HCT116 (cell line): Measurements from ENCODE around the gene TIMP1.

Experiments used
- CBX3 ChIP-seq: IDR thresholded peaks from 2 replicates; pipeline ENCODE4 v1.6.1; 2012; ENCODE audit warnings: low read depth
- CTCF ChIP-seq, 3 experiments: fragments of 200-600 bp in 1 of 3; sonication (generic) in 1 of 3; IDR thresholded peaks in 2 of 3; conservative IDR thresholded peaks in 1 of 3; 2 replicates each; pipeline ENCODE4 v1.5.1; 2012 to 2017; ENCODE audit warnings: low read depth in 2 of 3, low read length in 2 of 3, antibody characterized with exemption in 1 of 3, borderline replicate concordance in 1 of 3, control low read depth in 1 of 3, mild to moderate bottlenecking in 1 of 3, mixed read lengths in 1 of 3, mixed run types in 1 of 3, moderate library complexity in 1 of 3; ENCODE audit not compliant: insufficient read depth in 1 of 3
- EGR1 ChIP-seq: IDR thresholded peaks from 2 replicates; pipeline ENCODE4 v1.6.1; 2012; ENCODE audit warnings: low read depth
- EZH2 ChIP-seq: fragments of 200-600 bp; sonication (generic); IDR thresholded peaks from 2 replicates; pipeline ENCODE4 v1.6.1; 2017; ENCODE audit warnings: antibody characterized with exemption, mixed run types
- EZH2phosphoT487 ChIP-seq: fragments of 200-600 bp; IDR thresholded peaks from 2 replicates; pipeline ENCODE4 v1.6.1; 2018; ENCODE audit warnings: antibody characterized with exemption, borderline replicate concordance
- FOSL1 ChIP-seq: IDR thresholded peaks from 2 replicates; pipeline ENCODE4 v1.6.1; 2012; ENCODE audit warnings: low read depth
- MAX ChIP-seq: IDR thresholded peaks from 2 replicates; pipeline ENCODE4 v1.6.1; 2012
- POLR2A ChIP-seq: IDR thresholded peaks from 2 replicates; pipeline ENCODE4 v1.7.0; 2011; ENCODE audit warnings: borderline replicate concordance; ENCODE audit not compliant: insufficient read depth, insufficient read length; ENCODE audit errors: extremely low read depth
- SIN3A ChIP-seq: IDR thresholded peaks from 2 replicates; pipeline ENCODE4 v1.6.1; 2012; ENCODE audit warnings: low read depth
- YY1 ChIP-seq: IDR thresholded peaks from 2 replicates; pipeline ENCODE4 v1.6.1; 2011; ENCODE audit warnings: low read length, low read depth, moderate library complexity, mild to moderate bottlenecking; ENCODE audit not compliant: insufficient replicate concordance; ENCODE audit errors: extremely low read depth
- ZFX ChIP-seq: fragments of 450-650 bp; IDR thresholded peaks from 2 replicates; pipeline ENCODE4 v1.6.1; 2017
- ZNF274 ChIP-seq: fragments of 200-500 bp; sonication (Bioruptor generic); IDR thresholded peaks from 2 replicates; pipeline ENCODE4 v1.6.1; 2014; ENCODE audit warnings: mild to moderate bottlenecking, low read depth, low read length, inconsistent platforms
- TF ChIP-seq, protein P1 (sequence below): IDR thresholded peaks from 2 replicates; pipeline ENCODE4 v1.6.1; 2012; ENCODE audit warnings: low read depth
- TF ChIP-seq, protein P2 (sequence below): IDR thresholded peaks from 2 replicates; pipeline ENCODE4 v1.6.1; 2011; ENCODE audit warnings: mild to moderate bottlenecking, low read length, moderate library complexity; ENCODE audit not compliant: insufficient replicate concordance; ENCODE audit errors: extremely low read depth

DNA sequence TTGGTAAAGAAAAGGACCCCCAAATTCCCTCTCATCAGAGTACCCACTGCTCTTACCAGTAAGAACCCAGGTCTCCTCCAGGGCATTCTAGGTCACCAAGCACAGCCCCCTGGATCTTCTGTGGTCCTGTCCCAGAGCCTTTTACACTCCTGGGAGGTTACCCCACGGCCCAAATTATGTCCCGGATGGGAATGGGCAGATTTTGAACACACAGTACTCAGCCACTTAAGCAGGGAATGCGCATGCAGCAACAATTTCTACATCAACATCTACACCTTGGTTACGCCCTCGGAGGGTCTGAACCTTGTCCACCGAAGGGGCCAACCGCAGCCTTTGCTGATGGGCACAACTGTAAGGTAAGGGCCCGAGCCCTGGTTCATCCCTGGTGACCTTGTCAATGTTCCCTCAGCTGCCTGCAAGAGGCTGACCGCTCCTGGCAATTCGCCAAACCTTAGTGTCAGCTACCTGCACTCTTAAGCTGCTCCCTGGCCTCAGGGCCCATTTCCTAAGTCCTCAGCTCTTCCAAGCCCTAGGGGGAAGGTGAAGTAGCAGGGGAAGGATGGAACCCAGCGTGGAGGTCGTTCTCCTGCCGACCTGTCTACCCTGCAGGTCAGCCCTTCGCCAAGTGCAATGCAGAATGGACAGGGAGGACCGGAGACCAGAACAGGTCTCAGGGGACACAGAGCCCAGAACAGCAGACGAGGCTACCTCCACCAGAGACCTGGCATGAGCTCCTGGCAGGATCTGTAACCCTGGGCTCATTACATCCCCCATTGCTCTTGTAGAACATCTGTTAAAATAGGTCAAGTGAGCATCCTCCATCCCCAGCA lies 5.9 kb downstream of the TIMP1 start:
- no peak for TF ChIP-seq CTCF (IDR thresholded peaks at IDR 0.05 in 2 of 3, conservative IDR thresholded peaks at IDR 0.05 in 1 of 3; ENCODE audit: borderline replicate concordance in 1 of 3, insufficient read depth in 1 of 3, low read depth in 2 of 3, low read length in 2 of 3)
- TF ChIP-seq ZFX, result no peak
- no peak for TF ChIP-seq YY1
- TF ChIP-seq EZH2, result no peak
- no peak for TF ChIP-seq EGR1
- TF ChIP-seq, protein P1, sequence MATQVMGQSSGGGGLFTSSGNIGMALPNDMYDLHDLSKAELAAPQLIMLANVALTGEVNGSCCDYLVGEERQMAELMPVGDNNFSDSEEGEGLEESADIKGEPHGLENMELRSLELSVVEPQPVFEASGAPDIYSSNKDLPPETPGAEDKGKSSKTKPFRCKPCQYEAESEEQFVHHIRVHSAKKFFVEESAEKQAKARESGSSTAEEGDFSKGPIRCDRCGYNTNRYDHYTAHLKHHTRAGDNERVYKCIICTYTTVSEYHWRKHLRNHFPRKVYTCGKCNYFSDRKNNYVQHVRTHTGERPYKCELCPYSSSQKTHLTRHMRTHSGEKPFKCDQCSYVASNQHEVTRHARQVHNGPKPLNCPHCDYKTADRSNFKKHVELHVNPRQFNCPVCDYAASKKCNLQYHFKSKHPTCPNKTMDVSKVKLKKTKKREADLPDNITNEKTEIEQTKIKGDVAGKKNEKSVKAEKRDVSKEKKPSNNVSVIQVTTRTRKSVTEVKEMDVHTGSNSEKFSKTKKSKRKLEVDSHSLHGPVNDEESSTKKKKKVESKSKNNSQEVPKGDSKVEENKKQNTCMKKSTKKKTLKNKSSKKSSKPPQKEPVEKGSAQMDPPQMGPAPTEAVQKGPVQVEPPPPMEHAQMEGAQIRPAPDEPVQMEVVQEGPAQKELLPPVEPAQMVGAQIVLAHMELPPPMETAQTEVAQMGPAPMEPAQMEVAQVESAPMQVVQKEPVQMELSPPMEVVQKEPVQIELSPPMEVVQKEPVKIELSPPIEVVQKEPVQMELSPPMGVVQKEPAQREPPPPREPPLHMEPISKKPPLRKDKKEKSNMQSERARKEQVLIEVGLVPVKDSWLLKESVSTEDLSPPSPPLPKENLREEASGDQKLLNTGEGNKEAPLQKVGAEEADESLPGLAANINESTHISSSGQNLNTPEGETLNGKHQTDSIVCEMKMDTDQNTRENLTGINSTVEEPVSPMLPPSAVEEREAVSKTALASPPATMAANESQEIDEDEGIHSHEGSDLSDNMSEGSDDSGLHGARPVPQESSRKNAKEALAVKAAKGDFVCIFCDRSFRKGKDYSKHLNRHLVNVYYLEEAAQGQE, result no peak
- TF ChIP-seq MAX, result no peak
- no peak for TF ChIP-seq POLR2A
- TF ChIP-seq, protein P2, sequence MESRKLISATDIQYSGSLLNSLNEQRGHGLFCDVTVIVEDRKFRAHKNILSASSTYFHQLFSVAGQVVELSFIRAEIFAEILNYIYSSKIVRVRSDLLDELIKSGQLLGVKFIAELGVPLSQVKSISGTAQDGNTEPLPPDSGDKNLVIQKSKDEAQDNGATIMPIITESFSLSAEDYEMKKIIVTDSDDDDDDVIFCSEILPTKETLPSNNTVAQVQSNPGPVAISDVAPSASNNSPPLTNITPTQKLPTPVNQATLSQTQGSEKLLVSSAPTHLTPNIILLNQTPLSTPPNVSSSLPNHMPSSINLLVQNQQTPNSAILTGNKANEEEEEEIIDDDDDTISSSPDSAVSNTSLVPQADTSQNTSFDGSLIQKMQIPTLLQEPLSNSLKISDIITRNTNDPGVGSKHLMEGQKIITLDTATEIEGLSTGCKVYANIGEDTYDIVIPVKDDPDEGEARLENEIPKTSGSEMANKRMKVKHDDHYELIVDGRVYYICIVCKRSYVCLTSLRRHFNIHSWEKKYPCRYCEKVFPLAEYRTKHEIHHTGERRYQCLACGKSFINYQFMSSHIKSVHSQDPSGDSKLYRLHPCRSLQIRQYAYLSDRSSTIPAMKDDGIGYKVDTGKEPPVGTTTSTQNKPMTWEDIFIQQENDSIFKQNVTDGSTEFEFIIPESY, result no peak
- TF ChIP-seq EZH2phosphoT487, result no peak
- no peak for TF ChIP-seq SIN3A
- no peak for TF ChIP-seq CBX3
- no peak for TF ChIP-seq FOSL1
- TF ChIP-seq ZNF274, result no peak
